Measurements from ENCODE around the gene FUOM.

DNA sequence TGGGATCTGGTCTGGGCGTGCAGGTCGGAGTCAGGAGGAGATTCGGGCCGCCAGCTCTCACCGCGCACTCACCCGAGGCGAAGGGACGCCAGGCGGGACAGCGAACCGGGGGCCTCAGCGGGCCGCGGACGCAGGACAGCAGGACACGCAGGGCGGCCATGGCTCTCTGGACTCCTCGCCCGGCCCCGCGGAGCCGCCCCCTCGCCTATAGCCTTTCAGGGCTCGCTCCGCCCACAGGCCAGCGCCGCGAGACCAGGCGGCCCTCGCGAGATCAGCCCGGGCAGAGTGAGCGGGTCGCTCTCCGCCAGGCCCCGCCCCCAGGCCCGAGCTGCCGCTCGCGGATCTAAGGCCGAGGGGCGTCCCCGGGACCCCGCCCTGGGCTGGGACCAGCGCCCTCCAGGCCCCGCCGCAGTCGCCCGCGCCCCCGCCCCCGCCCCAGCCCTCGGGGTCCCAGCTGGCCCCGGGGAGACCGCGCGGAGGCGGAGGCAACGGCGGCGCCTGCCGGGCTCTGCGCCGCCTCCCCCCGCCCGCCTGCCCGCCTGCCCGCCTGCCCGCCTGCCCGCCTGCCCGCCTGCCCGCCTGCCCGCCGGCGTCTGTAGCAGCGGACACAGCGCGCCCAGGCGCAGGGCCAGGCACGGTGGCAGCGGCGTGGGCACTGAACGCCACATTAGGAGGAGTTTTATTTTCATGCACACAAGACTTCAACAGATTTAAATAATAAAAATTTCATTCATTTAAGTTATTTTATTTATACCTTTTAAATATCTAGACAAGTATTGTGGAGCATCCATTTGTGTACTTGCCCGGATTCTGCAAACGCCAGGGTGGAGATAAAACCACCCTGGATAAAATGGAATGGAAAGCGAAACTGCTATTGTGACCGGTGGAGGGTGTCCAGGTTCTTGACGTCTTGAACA is 15.6 kb upstream of the FUOM start, which contains the start of gene ECHS1:
- peak; percentile 47 to 77 (median 75) for TF ChIP-seq POLR2A (IDR thresholded peaks at IDR 0.05)
- TF ChIP-seq, protein P1, sequence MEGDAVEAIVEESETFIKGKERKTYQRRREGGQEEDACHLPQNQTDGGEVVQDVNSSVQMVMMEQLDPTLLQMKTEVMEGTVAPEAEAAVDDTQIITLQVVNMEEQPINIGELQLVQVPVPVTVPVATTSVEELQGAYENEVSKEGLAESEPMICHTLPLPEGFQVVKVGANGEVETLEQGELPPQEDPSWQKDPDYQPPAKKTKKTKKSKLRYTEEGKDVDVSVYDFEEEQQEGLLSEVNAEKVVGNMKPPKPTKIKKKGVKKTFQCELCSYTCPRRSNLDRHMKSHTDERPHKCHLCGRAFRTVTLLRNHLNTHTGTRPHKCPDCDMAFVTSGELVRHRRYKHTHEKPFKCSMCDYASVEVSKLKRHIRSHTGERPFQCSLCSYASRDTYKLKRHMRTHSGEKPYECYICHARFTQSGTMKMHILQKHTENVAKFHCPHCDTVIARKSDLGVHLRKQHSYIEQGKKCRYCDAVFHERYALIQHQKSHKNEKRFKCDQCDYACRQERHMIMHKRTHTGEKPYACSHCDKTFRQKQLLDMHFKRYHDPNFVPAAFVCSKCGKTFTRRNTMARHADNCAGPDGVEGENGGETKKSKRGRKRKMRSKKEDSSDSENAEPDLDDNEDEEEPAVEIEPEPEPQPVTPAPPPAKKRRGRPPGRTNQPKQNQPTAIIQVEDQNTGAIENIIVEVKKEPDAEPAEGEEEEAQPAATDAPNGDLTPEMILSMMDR (IDR thresholded peaks at IDR 0.05), result peak in 1 of 7 experiments; percentile 2

All from body of pancreas (tissue), 4 donors.